Esophagus muscularis mucosa (tissue), 4 donors: ENCODE results near the gene PRKACA. TPM values are rescaled to one million over a fixed set of nuclear protein-coding genes. Genes with fewer than 3 reads are reported as not detected.

ENCODE experiments used
- DNase-seq: peaks from one replicate; pipeline ENCODE4 v3.0.0-alpha.2; 2017; ENCODE audit errors: extremely low spot score
- H3K27ac ChIP-seq, 4 donors: fragments of 200-600 bp; sonication (generic); replicated peaks in 1 of 4; 1 replicate in 3 of 4; 2 replicates in 1 of 4; pipeline ENCODE4 v1.5.1; 2016 to 2019; ENCODE audit warnings: mild to moderate bottlenecking in 1 of 4
- H3K27me3 ChIP-seq, 4 donors: fragments of 200-600 bp; sonication (generic); one replicate each; pipeline versions ENCODE4 v1.5.1 to v1.6.0; 2016 to 2019
- H3K36me3 ChIP-seq, 4 donors: fragments of 200-600 bp; sonication (generic); one replicate each; pipeline ENCODE4 v1.5.1; 2016 to 2019
- H3K4me1 ChIP-seq, 4 donors: fragments of 200-600 bp; sonication (generic); one replicate each; pipeline ENCODE4 v1.5.1; 2016 to 2019
- H3K4me3 ChIP-seq, 4 donors: fragments of 200-600 bp; sonication (generic); 1 replicate in 2 of 4; 2 replicates in 2 of 4; pipeline ENCODE4 v1.5.1; 2016 to 2019; ENCODE audit warnings: mild to moderate bottlenecking in 4 of 4, moderate library complexity in 1 of 4
- H3K9me3 ChIP-seq, 4 donors: fragments of 200-600 bp; sonication (generic); 1 replicate in 3 of 4; 2 replicates in 1 of 4; pipeline ENCODE4 v1.5.1; 2016 to 2019
- EP300 ChIP-seq: sonication (generic); formaldehyde crosslinking; IDR thresholded peaks from one replicate; pipeline ENCODE4 v1.6.1; 2017; ENCODE audit warnings: antibody characterized with exemption
- POLR2A ChIP-seq: fragments of 450-650 bp; IDR thresholded peaks from one replicate; pipeline ENCODE4 v1.6.1; 2017; ENCODE audit warnings: antibody characterized with exemption, moderate library complexity, mild to moderate bottlenecking, low read depth
- POLR2AphosphoS5 ChIP-seq, 2 donors: sonication (generic); formaldehyde crosslinking; IDR thresholded peaks; one replicate each; pipeline ENCODE4 v1.6.1; 2017; ENCODE audit warnings: antibody characterized with exemption in 2 of 2
- WGBS: methylation state at CpG from one replicate; pipeline ENCODE4 v1.1.5; 2018; 5-methylcytosine and 5-hydroxymethylcytosine counted together
- intact Hi-C: fragments of 100-400 bp; cut with DNase I; formaldehyde crosslinking; loops from one replicate; pipeline ENCODE4 v1.15.1; 2023
- total RNA-seq, 4 donors: library from RNA; depleted of rRNA; stranded (reverse); fragments of >200 nt; gene quantifications; one replicate each; pipeline versions ENCODE4 v1.1.0 to v1.2.1, GENCODE V29; 2016
- TF ChIP-seq, protein P1 (sequence below), 3 experiments: fragments of 200-600 bp in 2 of 3; fragments of 450-650 bp in 1 of 3; sonication (generic) in 2 of 3; IDR thresholded peaks; one replicate each; pipeline ENCODE4 v1.5.1; 2017 to 2019; ENCODE audit warnings: antibody characterized with exemption in 3 of 3, mild to moderate bottlenecking in 2 of 3, moderate library complexity in 1 of 3

PRKACA gene
- total RNA-seq, 4 donors from 2014 or later, result 76.0 to 125 (median 93.3) TPM

DNA sequence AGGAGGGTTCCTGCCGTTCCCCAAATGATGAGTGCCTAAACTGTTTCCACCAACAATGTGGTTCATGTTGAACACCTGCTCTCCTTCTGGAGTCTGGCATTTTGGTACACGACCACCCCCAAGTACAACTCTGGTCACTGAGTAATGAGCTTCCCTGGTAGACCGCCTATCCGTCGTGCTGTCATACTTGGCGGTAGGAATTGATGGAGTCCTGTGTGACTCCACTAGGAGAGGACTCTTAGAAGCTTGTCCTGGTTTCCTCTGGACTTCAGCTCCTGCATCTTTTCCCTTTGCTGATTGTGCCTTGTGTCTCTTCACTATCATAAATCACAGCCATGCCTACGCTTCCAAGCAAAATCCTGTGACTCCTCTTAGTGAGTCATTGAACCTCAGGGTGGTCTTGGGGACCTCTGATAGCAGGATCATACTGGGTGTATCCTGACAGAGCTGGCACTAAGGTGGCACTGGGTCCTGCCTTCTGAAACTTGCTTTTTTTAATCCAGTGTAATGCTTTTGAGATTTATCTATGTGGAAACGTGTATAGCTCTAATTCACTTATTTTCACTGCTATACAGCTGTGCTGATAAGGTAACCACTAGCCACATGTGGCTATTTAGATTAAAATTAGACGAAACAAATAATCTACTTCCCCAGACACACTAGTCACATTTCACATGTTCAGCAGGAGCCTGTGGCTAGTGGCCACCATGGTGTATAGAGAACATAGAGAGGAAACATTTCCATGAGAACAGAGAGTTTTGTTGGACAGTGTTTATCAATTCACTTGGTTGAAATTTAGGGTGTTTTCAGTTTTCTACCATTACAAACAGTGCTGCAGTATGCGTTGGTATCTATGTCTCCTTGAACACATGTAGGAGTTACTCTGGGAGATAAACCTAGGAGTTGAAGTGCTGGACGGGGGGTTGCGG lies 25.0 kb upstream of the PRKACA start:
- H3K4me1 ChIP-seq, result peaks cover 18 to 24% (median 21%) of the 10 kb centered on the region in 4 donors
- no peak overlapping the region for H3K27ac ChIP-seq
- H3K9me3 ChIP-seq, result no peaks in the 10 kb centered on the region
- H3K4me3 ChIP-seq, result no peak overlapping the region
- TF ChIP-seq POLR2AphosphoS5 (IDR thresholded peaks at IDR 0.05), result no peak
- no peak for TF ChIP-seq EP300
- TF ChIP-seq, protein P1, sequence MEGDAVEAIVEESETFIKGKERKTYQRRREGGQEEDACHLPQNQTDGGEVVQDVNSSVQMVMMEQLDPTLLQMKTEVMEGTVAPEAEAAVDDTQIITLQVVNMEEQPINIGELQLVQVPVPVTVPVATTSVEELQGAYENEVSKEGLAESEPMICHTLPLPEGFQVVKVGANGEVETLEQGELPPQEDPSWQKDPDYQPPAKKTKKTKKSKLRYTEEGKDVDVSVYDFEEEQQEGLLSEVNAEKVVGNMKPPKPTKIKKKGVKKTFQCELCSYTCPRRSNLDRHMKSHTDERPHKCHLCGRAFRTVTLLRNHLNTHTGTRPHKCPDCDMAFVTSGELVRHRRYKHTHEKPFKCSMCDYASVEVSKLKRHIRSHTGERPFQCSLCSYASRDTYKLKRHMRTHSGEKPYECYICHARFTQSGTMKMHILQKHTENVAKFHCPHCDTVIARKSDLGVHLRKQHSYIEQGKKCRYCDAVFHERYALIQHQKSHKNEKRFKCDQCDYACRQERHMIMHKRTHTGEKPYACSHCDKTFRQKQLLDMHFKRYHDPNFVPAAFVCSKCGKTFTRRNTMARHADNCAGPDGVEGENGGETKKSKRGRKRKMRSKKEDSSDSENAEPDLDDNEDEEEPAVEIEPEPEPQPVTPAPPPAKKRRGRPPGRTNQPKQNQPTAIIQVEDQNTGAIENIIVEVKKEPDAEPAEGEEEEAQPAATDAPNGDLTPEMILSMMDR (IDR thresholded peaks at IDR 0.05), result no peak
- TF ChIP-seq POLR2A, result no peak
- DNase-seq, result no peak
- WGBS, result 90% methylated on average over 12 of the region's 12 CpGs
- H3K27me3 ChIP-seq, result no peaks in the 10 kb centered on the region
- intact Hi-C loops, result loop anchor here (10.0 kb wide), 1 partner anchor 332 kb away; the partner anchor contains the start of gene PTGER1
- no peaks in the 10 kb centered on the region for H3K36me3 ChIP-seq

- Histone ChIP-seq H3K36me3 (no peaks in the 10 kb centered on the region), H3K4me3 (no peak overlapping the region), H3K27me3 (no peaks in the 10 kb centered on the region), H3K27ac (no peak overlapping the region), H3K9me3 (no peaks in the 10 kb centered on the region), H3K4me1 (peaks cover 21 to 29% (median 27%) of the 10 kb centered on the region in 4 donors)
- DNase-seq, result no peak
- WGBS, result 95% methylated on average over 8 of the region's 8 CpGs
- TF ChIP-seq EP300, result no peak
- no peak for TF ChIP-seq POLR2A
- TF ChIP-seq, protein P1 (IDR thresholded peaks at IDR 0.05), result no peak
- no peak for TF ChIP-seq POLR2AphosphoS5 (IDR thresholded peaks at IDR 0.05)
- intact Hi-C loops, result loop anchor here (10.0 kb wide), 1 partner anchor 334 kb away; the partner anchor contains the start of gene PTGER1
Measured at GRCh38 chr19:14141041-14141440, 23.5 kb upstream of the PRKACA start.

DNA sequence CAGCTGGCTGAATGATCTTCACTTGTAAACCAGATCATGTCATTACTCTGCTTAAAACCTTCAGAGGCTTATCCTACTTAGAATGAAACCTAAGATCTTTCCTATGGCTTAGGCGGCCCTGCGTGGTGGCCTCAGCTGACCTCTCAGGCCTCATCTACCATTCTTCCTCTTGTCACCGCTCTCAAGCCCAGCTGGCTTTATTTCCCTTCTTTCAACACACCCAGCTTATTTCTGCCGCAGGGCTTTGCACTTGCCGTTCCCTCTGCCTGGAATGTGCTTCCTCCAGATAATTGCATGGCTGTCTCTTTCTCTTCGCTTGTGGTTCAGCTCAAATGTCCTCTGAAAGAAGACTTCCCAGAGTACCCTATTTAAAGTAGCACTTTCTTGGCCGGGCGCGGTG lies 22.4 kb upstream of the PRKACA start:
- intact Hi-C loops, result loop anchor here (5.0 to 10.0 kb wide), 2 partner anchors 68 to 335 kb away; partner anchors contain the start of genes MISP3 and PTGER1
- Histone ChIP-seq H3K27ac (peak overlapping the region in 1 of 4 donors; percentile 2), H3K9me3 (no peaks in the 10 kb centered on the region), H3K4me3 (no peak overlapping the region), H3K27me3 (no peaks in the 10 kb centered on the region), H3K4me1 (peaks cover 26 to 35% (median 33%) of the 10 kb centered on the region in 4 donors), H3K36me3 (no peaks in the 10 kb centered on the region)
- DNase-seq, result no peak
- WGBS, result 65% methylated on average over 9 of the region's 9 CpGs
- TF ChIP-seq EP300 (no peak), POLR2A (no peak), POLR2AphosphoS5 (IDR thresholded peaks at IDR 0.05) (no peak)
- TF ChIP-seq, protein P1 (IDR thresholded peaks at IDR 0.05), result no peak

DNA sequence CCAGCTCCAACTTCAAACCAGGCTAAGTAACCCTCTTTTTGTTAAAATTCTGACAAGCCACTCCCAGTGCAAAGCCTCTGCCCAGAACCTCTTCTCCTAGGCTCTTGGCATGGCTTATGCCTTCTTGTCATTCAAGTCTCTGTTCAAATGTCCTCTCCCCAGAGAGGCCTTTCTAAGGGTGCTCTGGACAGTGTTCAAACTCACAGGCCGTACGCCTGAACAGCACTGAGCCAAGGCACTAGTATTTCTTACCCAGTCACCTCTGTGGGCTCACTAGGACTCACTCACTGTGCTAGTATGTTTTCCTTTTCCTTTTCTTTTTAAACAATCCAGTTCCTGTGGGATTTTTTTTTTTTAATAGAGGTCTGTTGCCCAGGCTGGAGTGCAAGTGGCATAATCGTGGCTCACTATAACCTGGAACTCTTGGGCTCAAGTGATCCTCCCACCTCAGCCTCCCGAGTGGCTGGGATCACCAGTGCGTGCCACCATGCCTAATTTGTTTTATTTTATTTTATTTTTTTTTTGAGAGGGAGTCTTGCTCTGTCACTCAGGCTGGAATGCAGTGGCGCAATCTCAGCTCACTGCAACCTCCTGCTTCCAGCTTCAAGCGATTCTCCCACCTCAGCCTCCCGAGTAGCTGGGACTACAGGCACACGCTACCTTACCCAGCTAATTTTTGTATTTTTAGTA lies 21.2 kb upstream of the PRKACA start:
- intact Hi-C loops, result loop anchor here (5.0 kb wide), 1 partner anchor 66 kb away; the partner anchor contains the start of gene MISP3
- Histone ChIP-seq H3K36me3 (no peaks in the 10 kb centered on the region), H3K9me3 (no peaks in the 10 kb centered on the region), H3K27ac (peak overlapping the region; percentile 88 to 98 (median 94)), H3K4me1 (peaks cover 26 to 35% (median 33%) of the 10 kb centered on the region in 4 donors), H3K27me3 (no peaks in the 10 kb centered on the region), H3K4me3 (no peak overlapping the region)
- WGBS, result 69% methylated on average over 9 of the region's 9 CpGs
- TF ChIP-seq POLR2AphosphoS5 (IDR thresholded peaks at IDR 0.05) (no peak), EP300 (no peak), POLR2A (no peak)
- TF ChIP-seq, protein P1 (IDR thresholded peaks at IDR 0.05), result no peak
- DNase-seq, result no peak
